Dedifferentiated amniotic fluid mesenchymal stem cell (primary cell): ENCODE results near the gene PRKG1.

Source experiments
- DNase-seq: peaks from one replicate; pipeline ENCODE4 v3.0.0-alpha.2; 2016; ENCODE audit errors: extremely low spot score

PRKG1 gene

DNA sequence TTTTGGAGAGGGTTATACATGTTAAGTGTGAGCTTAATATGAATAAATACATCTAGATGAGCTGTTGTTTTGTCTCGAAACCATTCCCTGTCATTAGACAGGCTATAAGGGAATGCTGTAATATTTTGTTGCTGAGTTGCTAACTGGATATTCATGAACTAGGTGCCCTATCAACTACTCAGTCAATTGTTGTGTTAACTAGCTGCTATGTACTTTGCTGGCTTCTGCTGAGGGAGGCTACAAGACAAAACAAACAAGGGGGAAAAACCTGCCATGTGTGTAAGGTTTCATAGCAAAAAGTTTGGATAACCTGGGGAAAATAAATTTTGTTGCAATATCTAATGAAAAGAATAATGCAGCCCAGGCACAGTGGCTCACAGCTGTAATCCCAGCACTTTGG lies 514.7 kb downstream of the PRKG1 start:
- no peak for DNase-seq

DNA sequence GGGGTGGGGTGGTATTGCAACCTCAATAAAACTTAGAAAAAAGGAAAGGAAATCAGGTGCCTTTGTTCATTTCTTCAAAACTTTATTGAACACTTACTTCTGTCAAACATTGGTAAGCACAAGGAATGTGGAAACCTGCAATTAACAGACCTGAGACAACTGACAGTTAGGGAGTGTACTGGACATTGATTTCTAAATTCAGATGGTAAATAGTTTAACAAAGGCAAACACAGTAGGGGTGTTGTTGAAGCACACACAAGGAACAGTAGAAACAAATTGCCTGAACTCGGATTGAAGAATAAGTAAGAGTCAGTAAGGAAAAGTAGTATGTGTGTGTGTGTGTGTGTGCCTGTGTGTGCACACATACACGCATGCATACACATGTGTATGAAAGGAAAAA lies 516.5 kb downstream of the PRKG1 start:
- no peak for DNase-seq

DNA sequence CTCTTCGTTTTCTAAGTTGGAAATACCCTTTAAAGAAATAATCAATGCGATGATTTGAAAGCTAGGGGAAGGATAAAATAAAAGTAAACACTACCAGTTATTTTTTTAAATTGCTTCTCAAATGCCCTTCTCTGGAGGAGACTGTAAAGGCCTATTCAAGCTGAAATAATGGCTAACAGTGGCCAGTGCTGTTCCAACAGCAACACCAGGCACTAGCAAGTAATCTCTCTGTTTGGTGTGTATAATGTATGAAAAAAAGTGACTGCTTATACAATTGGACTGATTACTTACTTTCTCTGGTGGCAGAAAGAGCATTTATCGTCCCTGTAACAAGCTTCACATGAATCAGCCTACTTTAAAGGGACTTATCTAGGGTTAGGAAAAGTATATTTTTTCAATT lies 522.4 kb downstream of the PRKG1 start:
- DNase-seq: no peak

DNA sequence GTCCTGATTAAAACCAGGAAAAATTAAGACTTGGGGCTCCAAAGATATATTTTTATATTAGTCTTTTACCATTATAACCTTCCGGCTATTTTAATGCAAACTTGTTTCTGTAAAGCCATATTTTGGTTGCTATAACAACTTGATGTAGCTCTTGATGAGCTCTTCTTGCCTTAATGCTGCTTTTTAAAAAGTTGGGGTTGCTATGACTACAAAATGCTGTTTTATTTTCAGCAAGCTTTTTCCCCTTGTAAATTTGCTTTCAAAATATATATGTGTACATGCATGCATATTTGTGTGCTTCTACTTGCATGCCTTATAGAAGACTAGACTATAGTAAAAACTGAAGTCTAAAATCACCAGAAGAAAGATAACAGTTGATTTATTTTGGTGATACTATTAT lies 525.4 kb downstream of the PRKG1 start:
- no peak for DNase-seq

DNA sequence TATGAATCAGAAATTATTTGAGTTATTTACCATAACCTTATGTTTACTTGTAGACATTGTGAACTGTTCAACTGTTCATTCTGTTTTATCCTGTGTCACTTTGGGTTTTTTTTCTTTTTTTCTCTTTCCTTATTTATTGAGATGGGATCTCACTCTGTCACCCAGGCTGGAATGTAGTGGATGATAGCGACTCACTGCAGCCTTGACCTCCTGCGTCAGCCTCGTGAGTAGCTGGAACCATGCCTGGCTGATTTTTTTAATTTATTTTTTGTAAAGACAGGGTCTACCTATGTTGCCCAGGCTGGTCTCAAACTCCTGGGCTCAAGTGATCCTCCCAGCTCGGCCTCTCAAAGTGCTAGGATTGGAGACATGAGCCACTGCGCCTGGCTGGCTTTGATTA lies 528.0 kb downstream of the PRKG1 start:
- no peak for DNase-seq

DNA sequence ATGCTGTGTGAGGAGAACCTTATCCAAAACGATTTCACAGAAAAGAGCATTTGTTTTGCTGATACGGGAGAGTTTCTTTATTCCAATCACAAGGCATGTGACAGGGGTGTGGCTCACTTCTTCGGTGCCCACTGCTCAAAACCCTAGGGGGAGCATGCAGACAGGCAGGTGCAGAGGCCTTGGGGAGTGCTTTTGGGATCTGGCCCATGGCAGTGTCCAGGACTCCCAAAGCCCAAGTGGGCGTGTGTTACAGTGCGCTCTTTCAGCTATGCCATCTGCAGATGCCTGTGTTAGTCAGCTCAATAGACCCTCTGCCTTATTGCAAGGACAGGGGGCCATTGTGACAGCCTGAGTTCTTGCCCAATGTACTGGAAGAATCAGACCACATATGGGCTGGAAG lies 530.3 kb downstream of the PRKG1 start:
- no peak for DNase-seq

DNA sequence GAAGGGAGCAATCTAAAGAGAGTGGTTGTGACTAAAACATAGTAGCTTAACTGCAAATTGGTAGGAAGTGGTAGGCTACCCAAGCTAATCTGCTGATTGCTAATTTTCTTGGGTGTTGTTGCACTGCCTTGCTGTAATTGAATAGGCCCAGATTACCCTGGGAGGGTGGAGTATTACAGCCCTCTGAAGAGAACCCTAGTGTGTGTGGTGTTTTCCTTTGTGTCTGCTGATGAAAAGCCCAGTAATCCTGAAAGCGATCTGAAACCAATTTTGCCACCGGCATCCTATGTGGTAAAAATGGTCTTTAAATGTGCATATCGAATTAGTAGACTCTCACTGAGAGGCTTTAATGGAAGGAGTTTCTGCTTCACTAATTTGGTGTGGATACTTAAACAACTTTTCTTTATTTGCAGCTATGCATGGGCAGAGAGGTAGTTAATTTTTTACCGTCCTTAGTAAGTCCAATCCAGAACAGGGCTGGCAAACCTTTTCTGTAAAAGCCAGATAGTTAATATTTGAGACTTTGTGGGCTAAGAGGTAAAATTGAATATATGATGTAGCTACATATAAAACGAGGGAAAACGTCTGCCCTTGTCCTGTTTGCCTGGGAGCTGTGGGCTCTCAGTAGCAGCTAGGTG lies 532.7 kb downstream of the PRKG1 start:
- no peak for DNase-seq

DNA sequence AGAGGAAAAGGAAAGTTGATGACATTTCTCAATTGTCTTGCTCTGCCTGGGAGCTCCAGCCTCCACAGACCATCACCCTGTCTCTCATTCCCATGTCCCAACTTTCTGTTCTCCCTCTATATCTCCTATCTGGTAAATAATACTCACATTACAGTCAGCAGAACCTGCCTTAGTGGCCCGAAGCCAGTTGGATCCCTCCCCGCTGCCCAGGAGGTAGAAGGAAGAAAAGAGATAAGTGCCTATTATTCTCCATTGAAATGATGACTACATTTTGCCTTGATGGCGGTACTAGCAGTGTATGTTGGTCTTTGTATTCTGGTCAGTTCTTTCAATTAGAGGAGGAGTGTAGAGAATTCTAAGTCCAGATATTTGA lies 533.2 kb downstream of the PRKG1 start:
- no peak for DNase-seq

DNA sequence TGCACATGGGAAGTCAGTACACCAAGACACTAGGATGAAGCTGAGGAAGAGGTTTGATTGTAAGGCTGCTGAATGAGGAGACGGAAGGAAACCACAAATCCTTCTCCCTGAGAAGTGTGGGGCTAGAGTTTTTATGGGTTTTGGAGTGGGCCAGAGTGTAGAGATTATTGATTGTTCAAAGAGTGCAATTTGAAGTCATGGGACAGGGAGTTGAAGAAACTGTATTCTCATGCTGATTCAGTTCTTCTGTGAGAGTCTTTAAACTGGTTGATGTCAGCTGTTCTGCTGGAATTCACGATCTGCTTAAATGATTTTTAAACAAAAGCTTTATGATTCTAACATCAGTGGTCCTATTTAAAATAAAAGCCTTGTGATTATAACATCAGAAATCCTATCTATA lies 533.9 kb downstream of the PRKG1 start:
- no peak for DNase-seq

DNA sequence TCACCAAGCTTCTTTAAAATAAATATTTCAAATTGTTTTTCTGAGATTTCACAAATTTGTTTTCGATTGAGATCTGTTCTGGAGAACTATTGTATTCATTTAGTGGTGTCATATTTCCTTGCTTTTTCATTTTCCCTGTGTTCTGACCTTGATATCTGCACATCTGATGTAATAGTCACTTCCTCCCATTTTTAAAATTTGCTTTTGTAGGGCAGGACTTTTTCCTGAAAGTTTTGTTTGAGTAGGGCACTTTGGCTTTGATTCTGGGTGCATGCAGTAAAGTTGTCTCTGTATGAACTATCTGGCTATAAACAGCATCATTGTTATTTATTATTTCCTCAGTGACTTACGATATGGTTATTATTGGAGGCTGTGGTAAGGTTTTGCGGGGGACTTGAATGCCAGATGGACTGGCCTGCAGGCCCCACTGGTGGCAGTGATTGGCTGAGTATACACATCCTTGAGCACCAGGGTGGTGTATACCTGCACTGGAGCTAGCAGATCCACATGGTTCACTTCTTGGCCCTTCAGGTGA lies 541.5 kb downstream of the PRKG1 start:
- DNase-seq: no peak

DNA sequence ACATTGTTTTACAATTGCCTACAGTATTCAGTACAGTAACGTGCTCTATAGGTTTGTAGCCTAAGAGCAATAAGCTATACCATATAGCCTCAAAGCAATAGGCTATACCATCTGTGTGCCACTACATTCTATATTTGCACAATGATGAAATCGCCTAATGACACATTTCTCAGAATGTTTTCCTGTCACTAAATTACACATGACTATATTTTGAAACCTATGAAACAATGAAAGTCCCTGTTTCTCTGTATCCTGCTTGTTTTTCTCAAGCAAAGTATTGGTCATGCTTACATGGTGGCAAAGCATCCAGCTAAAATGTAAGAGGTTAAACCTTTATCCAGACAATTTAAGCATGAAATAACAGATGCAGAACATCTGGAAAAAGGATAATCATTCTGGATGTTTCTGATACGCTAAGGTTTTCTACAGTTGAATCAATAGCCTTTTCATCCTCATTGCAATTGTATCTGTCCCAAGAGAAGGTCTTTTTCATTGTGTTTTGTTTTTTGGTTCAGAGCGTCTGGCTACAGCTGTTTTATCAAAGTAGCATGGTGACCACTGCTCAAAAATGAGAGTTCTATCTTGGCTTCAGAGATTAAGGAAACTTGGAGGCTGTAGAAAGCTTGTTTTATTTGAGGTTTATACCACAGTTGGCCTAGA lies 543.4 kb downstream of the PRKG1 start:
- DNase-seq: no peak

DNA sequence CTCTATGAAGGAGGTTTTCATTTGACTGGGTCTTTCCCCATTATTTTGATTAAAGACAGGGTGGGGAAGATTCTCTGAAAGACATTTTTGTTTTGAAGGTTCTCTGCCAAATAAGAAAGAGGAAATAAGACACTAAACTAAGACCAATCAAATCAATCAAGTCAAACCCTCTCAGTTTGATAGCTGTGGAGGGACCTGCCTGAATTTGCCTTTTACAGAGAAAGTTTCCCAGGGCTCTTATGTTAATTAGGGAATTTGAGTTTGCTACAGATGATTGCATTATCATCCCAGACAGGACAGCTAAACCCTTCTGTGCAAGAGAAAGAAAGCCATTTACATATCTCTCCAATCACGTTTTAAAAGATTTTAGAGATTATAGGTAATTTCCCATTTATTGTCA lies 545.1 kb downstream of the PRKG1 start:
- DNase-seq: no peak

DNA sequence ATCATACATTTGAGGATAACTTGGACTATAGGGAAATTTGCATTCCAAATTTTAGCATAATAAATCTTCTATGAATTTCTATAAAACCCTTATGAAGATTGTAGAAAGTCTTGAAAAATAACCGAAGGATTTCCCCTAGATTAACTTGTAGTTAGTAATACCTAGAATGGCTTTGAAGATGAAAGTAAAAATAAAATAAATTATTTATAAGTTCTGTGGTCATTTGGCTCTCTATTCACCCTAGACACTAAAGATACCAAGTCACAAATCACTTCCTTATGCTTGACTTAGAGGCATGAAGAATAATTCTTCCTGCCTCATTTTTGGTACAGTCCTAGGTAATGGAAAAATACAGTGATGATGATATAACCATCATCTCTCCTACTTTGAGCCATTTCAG lies 545.8 kb downstream of the PRKG1 start:
- no peak for DNase-seq

DNA sequence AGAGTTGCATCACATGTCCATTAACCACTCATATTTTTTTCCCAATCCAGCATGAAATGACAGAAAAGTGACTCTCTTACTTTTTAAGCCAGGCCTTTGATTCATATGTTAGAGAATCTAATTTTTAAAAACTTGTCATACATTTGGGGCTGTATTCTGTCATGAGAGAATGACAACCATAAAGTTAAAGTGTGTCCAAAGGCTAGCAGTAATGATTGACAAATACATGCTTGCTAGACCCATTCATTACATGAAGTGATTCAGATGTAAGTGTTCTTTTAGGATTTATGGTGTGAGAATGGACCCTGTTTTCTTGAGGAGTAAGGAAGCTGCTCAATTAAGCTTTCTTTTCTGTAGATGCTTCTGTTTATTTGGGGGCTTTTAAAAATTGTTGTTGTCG lies 549.7 kb downstream of the PRKG1 start:
- no peak for DNase-seq

DNA sequence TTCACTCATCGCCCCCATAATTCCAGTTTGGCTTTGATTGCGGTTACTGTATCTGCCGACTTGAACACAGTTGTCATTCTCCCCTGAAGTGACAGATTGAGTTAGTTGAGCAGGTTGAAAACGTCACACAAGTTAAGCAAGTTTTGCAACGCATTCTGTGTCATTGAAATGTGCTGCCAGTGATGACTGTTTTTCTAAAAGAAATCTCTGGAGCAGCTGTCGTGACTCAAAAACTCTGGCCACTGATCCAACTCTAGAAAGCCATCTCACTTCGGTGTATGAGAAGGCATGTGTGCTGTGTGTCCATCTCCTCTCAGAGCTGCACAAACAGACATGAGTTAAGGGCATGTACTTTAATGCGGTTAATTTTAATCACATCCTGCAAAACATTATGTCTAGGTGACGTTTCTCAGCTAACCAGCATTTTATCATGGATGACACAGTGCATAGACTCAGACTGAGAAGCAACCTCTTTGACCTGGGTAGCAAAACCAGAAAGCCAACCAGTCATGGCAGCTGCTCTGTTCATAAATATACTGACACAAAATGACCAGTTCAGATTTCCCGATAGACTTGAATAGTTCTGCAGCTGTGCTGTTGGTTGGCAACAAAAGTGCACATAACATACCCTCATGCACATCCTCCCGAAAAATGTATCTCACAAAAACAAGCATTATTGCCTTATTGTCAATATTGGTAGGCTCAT lies 555.8 kb downstream of the PRKG1 start:
- DNase-seq: no peak

DNA sequence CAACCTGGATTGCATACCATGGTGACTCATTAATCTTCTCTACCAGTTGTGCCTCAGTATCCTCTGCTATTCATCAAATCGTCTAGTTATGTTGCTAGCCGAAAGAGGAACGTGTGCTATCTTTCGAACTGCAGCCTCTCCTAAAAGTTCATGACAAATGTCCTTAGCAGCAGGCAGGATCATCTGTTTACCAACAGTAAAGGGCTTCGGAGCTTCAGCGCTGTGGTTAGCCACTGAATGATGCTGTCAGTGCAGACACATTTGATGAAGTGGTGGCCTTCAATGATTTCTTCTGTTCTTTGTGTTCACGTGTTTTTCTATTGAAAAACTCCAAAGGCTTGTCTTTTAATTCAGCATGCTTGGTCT lies 556.3 kb downstream of the PRKG1 start:
- no peak for DNase-seq

DNA sequence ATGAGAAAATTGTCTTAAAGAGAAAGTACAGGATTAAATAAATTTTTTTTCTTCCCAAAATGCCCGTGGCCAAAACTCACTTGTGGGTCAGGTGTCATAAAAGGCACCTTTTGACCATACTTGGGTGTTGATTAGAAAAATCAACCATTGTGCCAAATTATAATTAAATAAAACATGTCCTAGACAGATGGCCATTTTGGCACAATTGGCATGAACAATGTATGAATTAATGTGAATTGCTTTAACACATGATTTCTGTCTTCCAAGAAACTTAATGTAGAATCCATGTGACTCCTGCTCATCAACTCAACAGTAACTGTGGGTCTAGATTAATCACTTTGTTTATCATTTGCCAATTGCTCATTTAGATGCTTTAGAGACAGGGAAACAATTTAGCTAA lies 561.1 kb downstream of the PRKG1 start:
- no peak for DNase-seq

DNA sequence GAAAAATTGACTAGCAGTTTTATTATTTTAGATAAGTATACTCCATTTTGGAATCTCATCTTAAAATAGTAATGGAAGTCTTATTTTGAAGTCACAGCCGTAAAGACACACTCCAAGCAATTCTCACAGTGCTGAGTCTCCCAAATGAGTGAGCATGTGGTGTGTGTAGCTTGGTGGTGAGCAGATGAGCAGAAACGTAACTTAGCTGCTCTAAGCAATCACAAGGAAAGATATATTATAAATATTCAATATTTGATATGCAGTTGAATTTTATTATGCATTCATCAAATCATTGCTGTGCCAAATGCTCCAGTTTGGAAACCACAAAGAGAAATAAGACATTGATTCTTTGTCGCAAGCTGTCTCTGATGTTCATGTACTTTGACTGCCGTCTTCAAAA lies 563.9 kb downstream of the PRKG1 start:
- no peak for DNase-seq

DNA sequence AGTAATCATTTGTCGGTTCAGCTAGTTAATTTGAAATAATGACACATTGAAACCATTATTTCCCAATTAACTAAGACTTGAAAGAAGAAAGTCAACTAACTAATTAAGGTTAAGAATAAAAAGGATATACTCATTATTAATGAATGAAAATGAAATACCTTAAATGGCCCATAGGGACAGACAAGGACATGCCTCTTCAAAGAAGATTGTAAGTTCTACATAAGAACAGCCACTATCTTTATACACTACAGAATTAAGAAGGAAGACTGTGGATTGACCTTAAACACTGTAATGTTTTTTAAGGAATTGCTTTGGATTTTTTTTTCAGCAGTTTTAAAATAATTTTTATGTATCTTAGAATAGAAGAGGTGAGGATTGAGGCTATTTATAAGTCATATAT lies 564.5 kb downstream of the PRKG1 start:
- DNase-seq: no peak

DNA sequence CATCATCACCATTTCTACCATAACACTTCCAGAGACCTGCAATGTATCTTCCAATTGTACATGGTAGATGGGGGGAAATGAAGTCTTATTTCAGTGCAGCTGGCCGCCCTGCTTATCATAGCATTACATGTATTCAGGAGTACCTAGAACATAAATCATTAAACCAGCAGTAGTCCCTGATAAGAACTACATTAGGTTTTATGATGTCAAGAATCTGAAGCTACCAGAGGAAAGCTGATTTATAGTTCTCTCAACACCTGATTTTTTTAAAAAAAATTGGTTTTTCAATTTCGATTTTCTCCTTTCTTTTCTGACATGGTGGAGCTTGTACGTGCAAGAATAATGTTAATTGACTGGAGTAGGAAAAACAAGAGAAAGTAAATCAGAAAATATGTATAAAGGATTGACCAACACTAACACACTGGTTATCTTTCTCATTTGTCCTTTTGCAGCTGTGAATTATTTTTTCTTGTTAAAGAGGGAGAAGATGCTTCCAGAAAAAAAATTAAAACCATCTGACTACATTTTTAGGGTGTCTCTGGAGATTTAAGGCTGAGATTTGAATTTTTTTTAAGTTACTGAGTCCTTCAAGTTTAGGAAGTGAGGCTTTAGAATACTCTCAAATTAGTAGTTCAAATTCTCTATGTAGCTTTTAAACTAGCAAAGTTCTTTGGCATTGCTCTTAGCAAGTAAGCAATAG lies 566.0 kb downstream of the PRKG1 start:
- DNase-seq: no peak

DNA sequence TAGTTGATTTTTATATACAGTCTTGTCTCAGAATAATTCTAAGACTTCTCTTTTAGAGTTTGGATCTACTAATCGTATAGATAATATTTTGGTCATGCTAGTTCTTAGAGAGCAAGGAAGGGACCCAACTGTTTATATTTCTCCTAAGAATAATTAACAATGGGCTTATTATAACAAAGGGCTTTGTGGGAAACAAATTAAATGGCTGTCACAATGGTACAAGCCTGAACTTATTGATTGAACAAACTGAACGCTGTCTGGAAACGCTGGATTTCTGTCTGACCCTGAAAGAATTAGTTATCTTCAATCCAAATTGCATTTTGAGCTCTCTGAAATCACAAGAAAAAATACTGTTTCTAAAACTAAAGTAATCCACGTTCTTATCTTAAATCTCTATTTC lies 568.3 kb downstream of the PRKG1 start:
- DNase-seq: no peak

DNA sequence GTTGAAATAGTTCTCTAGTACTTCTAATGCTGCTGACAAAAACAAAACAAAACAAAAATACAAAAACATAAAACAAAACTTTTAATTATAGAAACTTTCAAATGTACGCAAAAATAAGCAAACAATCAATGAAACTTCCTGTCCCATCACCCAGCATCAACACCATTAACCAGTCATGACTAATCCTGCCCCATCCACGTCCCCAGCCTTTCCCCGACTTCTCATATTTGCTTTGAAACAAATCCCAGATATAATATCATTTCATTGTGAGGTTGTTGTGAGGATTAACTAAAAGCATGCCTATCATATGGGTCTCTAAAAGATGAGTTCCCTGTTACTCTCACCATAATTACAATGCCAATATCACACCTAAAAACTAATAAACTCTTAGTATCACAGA lies 569.4 kb downstream of the PRKG1 start:
- DNase-seq: no peak

DNA sequence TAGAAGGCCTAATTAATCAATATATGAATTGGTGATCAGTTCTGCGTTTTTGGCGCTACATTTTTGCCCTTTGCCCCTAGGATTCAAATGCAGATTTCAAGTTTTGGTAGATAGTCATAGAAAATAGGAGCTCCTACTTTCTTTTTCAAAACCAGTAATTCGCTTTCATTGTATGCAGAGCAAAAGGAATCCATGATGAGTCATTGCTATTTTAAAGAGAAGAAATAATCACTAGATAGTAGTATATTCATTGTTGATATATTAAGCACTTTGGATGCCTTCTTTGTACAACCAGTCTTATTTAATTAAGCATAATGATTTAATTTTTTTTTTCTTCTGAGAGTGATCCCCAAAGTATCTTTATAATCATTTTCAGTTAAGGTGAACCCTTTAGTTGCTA lies 574.8 kb downstream of the PRKG1 start:
- no peak for DNase-seq
